Esophagus squamous epithelium (tissue), 5 donors: Measurements from ENCODE around the gene EPHA8. TPM values are rescaled to one million over a fixed set of nuclear protein-coding genes. Genes with fewer than 3 reads are reported as not detected.

ENCODE experiments used
- DNase-seq: peaks from one replicate; lab custom pipeline; 2025; lab: John Stamatoyannopoulos, UW
- H3K27ac ChIP-seq, 4 donors: fragments of 200-600 bp; sonication (generic); one replicate each; pipeline ENCODE4 v1.5.1; 2016 to 2019; ENCODE audit warnings: mild to moderate bottlenecking in 1 of 4
- H3K27me3 ChIP-seq, 4 donors: fragments of 200-600 bp; sonication (generic); 1 replicate in 3 of 4; 2 replicates in 1 of 4; pipeline versions ENCODE4 v1.5.1 to v1.6.0; 2017 to 2021; ENCODE audit warnings: antibody characterized with exemption in 1 of 4
- H3K36me3 ChIP-seq, 3 donors: fragments of 200-600 bp; sonication (generic); one replicate each; pipeline ENCODE4 v1.5.1; 2016 to 2019
- H3K4me1 ChIP-seq, 3 donors: fragments of 200-600 bp; sonication (generic); one replicate each; pipeline ENCODE4 v1.5.1; 2017 to 2019
- H3K4me3 ChIP-seq, 4 donors: fragments of 200-600 bp; sonication (generic); 1 replicate in 3 of 4; 2 replicates in 1 of 4; pipeline ENCODE4 v1.5.1; 2016 to 2019; ENCODE audit warnings: mild to moderate bottlenecking in 2 of 4, moderate library complexity in 1 of 4
- H3K9me3 ChIP-seq, 3 donors: fragments of 200-600 bp; sonication (generic); one replicate each; pipeline ENCODE4 v1.5.1; 2016 to 2019
- POLR2A ChIP-seq, 4 donors: fragments of 450-650 bp; IDR thresholded peaks; one replicate each; pipeline ENCODE4 v1.6.1; 2017; ENCODE audit warnings: antibody characterized with exemption in 4 of 4, mild to moderate bottlenecking in 4 of 4, moderate library complexity in 3 of 4
- WGBS, 2 donors: methylation state at CpG; one replicate each; pipeline ENCODE4 v1.1.5; 2018; 5-methylcytosine and 5-hydroxymethylcytosine counted together
- intact Hi-C: fragments of 100-400 bp; cut with DNase I; formaldehyde crosslinking; loops from one replicate; pipeline ENCODE4 v1.15.0; 2022
- total RNA-seq, 4 donors: library from RNA; depleted of rRNA; stranded (reverse); fragments of >200 nt; gene quantifications; one replicate each; pipeline ENCODE4 v1.1.0, GENCODE V29; 2016
- TF ChIP-seq, protein P1 (sequence below), 6 experiments: fragments of 450-650 bp in 4 of 6; fragments of 200-600 bp in 2 of 6; sonication (generic) in 2 of 6; IDR thresholded peaks; one replicate each; pipeline ENCODE4 v1.5.1; 2016 to 2019; ENCODE audit warnings: antibody characterized with exemption in 6 of 6, mild to moderate bottlenecking in 4 of 6, moderate library complexity in 4 of 6
- donor health status: DM: yes; HTN: yes; CAD: no.

The EPHA8 gene
- total RNA-seq, 4 donors from 2014 or later: 0.19 to 0.44 TPM; not detected in 2

DNA sequence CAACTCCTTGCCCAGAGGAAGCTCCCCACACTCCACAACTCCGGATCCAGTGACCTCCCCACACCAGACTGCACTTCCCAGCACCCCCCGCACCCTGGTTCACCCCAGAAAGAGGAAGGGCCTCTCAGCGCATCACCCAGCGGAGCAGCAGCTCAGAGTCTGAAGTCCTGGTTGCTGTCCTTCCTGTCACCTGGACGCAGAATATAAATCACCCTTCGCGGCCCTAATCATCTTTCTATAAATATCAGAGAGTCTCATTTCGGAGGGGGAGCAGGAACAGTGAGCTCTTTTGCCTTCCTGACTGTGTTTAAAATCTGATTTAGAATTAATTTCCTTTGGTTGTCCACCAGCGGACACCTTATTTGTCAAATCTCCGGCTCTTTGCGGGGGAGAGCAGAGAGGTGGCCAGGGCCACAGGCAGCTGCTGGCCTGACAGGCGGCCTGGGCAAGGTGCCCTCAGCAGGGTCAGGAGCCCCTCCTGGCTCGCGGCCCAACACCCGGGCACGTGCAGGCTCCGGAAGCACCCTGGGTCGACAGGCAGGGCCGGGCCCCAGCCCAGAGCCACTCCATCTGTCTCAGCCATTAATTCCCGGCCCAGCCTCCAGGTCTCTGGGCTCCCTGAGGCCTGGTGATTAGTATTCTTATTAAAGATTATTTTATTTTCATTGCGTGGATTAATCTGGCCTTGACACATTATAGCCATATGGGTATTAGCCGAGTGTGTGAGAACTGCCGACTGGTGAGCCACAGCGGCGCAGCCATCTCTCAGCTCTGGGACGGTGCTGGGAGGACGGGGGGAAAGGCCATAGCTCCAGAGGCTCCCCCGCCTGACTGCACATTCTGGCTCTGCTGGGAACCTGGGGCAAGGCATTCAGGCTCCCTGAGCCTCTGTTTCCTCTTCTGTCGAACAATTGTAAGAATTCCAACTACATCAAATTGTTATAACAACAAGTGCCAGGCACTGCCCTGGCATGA lies 19.7 kb downstream of the EPHA8 start:
- no peaks in the 10 kb centered on the region for H3K9me3 ChIP-seq
- no peak overlapping the region for H3K27ac ChIP-seq
- intact Hi-C loops: no loop called here
- H3K27me3 ChIP-seq: peaks cover 0 to 42% (median 0%) of the 10 kb centered on the region in 4 donors
- no peaks in the 10 kb centered on the region for H3K36me3 ChIP-seq
- H3K4me1 ChIP-seq: no peaks in the 10 kb centered on the region
- WGBS, 2 donors: 61 to 84% methylated on average over 13 to 28 of the region's 29 CpGs
- no peak overlapping the region for H3K4me3 ChIP-seq
- TF ChIP-seq POLR2A (IDR thresholded peaks at IDR 0.05): no peak
- TF ChIP-seq, protein P1, sequence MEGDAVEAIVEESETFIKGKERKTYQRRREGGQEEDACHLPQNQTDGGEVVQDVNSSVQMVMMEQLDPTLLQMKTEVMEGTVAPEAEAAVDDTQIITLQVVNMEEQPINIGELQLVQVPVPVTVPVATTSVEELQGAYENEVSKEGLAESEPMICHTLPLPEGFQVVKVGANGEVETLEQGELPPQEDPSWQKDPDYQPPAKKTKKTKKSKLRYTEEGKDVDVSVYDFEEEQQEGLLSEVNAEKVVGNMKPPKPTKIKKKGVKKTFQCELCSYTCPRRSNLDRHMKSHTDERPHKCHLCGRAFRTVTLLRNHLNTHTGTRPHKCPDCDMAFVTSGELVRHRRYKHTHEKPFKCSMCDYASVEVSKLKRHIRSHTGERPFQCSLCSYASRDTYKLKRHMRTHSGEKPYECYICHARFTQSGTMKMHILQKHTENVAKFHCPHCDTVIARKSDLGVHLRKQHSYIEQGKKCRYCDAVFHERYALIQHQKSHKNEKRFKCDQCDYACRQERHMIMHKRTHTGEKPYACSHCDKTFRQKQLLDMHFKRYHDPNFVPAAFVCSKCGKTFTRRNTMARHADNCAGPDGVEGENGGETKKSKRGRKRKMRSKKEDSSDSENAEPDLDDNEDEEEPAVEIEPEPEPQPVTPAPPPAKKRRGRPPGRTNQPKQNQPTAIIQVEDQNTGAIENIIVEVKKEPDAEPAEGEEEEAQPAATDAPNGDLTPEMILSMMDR (IDR thresholded peaks at IDR 0.05): no peak
- no peak for DNase-seq

DNA sequence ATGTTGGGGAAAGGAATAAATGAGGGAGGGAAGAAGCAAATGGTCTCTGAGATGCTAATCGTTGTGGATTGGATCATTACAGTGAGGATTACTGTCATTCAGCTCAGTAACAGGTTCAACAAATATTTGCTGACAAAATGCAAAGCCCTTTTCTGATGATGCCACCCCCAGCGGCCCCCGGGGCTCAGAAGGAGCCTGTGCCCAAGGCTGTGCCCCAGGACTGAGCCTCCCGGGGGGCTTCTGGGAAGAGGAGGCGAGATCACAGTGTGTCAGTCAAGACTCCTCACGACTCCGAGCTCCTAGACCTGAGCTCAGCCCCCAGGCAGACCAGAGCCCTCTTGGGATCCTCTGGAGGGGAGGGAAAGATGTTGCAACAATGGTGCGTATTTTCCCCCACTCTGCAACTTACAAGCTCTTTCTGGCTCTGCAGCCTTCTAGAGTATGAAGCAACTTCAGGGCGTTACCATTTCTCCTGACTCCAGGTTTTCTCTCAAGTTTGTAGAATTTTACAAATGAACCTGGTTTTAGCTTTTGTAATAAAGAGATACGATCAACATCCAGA lies 20.8 kb downstream of the EPHA8 start:
- no peaks in the 10 kb centered on the region for H3K4me1 ChIP-seq
- intact Hi-C loops: no loop called here

DNA sequence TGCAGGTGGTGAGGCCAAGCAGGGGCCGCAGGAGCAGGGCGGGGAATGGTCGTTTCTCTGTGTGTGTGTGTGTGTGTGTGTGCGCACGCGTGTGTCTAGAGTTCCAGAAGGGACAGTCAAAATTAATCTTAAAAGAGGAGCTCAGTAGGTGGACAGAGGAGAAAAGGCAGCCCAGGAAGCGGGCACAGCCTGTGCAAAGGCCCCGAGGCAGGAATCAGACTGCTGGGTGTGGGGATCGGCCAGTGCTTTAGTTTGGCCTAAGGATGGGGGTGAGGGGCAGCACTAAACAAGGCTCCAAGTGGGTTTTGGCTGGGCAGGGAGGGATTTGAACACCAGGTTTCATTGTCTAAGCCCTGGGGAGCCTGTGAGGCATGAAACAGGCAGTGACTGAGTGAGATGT lies 21.7 kb downstream of the EPHA8 start:
- H3K4me3 ChIP-seq: no peak overlapping the region
- no peaks in the 10 kb centered on the region for H3K9me3 ChIP-seq
- no peak for DNase-seq
- H3K27me3 ChIP-seq: peaks cover 0 to 61% (median 0%) of the 10 kb centered on the region in 4 donors
- no peak for TF ChIP-seq POLR2A (IDR thresholded peaks at IDR 0.05)
- TF ChIP-seq, protein P1 (IDR thresholded peaks at IDR 0.05): no peak
- no peaks in the 10 kb centered on the region for H3K4me1 ChIP-seq
- H3K36me3 ChIP-seq: no peaks in the 10 kb centered on the region
- 80 to 85% methylated on average over 6 to 9 of the region's 9 CpGs for WGBS, 2 donors
- H3K27ac ChIP-seq: no peak overlapping the region
- intact Hi-C loops: no loop called here

More for the DNA sequence above, 20.8 kb downstream of the EPHA8 start:
- no peak for DNase-seq
- 68 to 70% methylated on average over 10 of the region's 10 CpGs for WGBS, 2 donors
- Histone ChIP-seq H3K27me3 (peaks cover 0 to 52% (median 0%) of the 10 kb centered on the region in 4 donors), H3K36me3 (no peaks in the 10 kb centered on the region), H3K9me3 (no peaks in the 10 kb centered on the region), H3K27ac (no peak overlapping the region), H3K4me3 (no peak overlapping the region)
- no peak for TF ChIP-seq POLR2A (IDR thresholded peaks at IDR 0.05)
- TF ChIP-seq, protein P1 (IDR thresholded peaks at IDR 0.05): no peak

DNA sequence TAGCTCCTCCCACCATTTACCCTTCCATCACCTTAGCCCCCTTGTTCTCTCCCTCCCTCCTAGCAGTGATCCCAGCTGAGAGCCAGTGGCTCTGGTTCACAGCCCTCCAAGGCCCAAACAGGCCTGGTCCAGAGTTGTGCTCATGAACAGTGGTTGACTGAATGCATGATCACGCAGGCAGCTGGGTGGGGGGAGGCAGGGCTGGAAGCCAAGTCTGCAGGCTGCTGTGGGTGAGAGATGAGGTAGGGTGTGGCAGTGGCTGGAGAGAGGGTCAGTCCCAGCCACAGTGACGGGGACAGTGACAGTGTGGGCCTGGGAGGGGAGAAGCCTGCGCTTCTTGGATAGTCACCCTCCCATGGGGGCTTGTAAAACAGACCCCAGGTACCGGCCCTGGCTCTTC lies 22.2 kb downstream of the EPHA8 start:
- no peak overlapping the region for H3K4me3 ChIP-seq
- 85 to 92% methylated on average over 2 to 3 of the region's 4 CpGs for WGBS, 2 donors
- H3K9me3 ChIP-seq: no peaks in the 10 kb centered on the region
- TF ChIP-seq, protein P1 (IDR thresholded peaks at IDR 0.05): no peak
- TF ChIP-seq POLR2A (IDR thresholded peaks at IDR 0.05): no peak
- no peaks in the 10 kb centered on the region for H3K36me3 ChIP-seq
- intact Hi-C loops: no loop called here
- DNase-seq: no peak
- H3K27me3 ChIP-seq: peaks cover 0 to 66% (median 0%) of the 10 kb centered on the region in 4 donors
- H3K4me1 ChIP-seq: no peaks in the 10 kb centered on the region
- no peak overlapping the region for H3K27ac ChIP-seq
